Spleen (tissue), 7 donors: ENCODE results near the gene CEP112.

Experiments
- POLR2A ChIP-seq, 3 donors: fragments of 450-650 bp; IDR thresholded peaks; one replicate each; pipeline ENCODE4 v1.5.1; 2017; ENCODE audit warnings: antibody characterized with exemption in 3 of 3, mild to moderate bottlenecking in 1 of 3
- POLR2AphosphoS5 ChIP-seq, 3 donors: sonication (generic); formaldehyde crosslinking; IDR thresholded peaks; one replicate each; pipeline ENCODE4 v1.5.1; 2017; ENCODE audit warnings: antibody characterized with exemption in 3 of 3
- TF ChIP-seq, protein P1 (sequence below), 11 experiments: fragments of 200-600 bp in 7 of 11; fragments of 450-650 bp in 4 of 11; sonication (generic) in 4 of 11; IDR thresholded peaks in 8 of 11; conservative IDR thresholded peaks in 3 of 11; 1 replicate in 7 of 11; 2 replicates in 4 of 11; pipeline versions ENCODE4 v1.4.0 to v1.8.0; 2016 to 2021; ENCODE audit warnings: antibody characterized with exemption in 11 of 11, inconsistent platforms in 4 of 11, mild to moderate bottlenecking in 1 of 11
- donor health status: DM: no; HTN: no; CAD: no; lungs with moderate emphysema.
- donor health status: DM: no; HTN: no; CAD: no.
- donor health status: DM: no; HTN: no; CAD: no.

DNA sequence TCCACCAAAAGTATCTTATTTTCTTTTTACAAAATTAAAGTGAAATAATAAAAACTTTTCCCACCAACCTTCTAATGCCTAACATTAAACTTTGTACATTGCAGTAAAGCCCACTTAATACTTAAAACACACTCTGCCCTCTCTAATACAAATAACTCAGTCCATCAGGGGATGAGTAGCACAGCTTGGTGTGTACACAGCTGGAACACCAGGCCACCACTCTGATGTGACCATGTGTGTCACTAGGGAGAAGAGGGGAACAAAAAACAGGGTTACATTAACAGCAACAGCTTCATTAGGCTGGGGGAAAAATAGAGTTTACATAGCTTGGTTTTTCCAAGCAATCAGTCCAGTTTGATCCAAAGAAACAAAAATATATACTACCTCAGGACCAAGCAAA, 295.0 kb downstream of the CEP112 start:
- TF ChIP-seq, protein P1, sequence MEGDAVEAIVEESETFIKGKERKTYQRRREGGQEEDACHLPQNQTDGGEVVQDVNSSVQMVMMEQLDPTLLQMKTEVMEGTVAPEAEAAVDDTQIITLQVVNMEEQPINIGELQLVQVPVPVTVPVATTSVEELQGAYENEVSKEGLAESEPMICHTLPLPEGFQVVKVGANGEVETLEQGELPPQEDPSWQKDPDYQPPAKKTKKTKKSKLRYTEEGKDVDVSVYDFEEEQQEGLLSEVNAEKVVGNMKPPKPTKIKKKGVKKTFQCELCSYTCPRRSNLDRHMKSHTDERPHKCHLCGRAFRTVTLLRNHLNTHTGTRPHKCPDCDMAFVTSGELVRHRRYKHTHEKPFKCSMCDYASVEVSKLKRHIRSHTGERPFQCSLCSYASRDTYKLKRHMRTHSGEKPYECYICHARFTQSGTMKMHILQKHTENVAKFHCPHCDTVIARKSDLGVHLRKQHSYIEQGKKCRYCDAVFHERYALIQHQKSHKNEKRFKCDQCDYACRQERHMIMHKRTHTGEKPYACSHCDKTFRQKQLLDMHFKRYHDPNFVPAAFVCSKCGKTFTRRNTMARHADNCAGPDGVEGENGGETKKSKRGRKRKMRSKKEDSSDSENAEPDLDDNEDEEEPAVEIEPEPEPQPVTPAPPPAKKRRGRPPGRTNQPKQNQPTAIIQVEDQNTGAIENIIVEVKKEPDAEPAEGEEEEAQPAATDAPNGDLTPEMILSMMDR (IDR thresholded peaks at IDR 0.05 in 8 of 11, conservative IDR thresholded peaks at IDR 0.05 in 3 of 11), result no peak
- TF ChIP-seq POLR2A (IDR thresholded peaks at IDR 0.05), result no peak
- TF ChIP-seq POLR2AphosphoS5 (IDR thresholded peaks at IDR 0.05), result no peak
